GM12874 (cell line): ENCODE results near the gene RAB11FIP3.

ENCODE experiments used
- TF ChIP-seq, protein P1 (sequence below): IDR thresholded peaks from 2 replicates; pipeline ENCODE4 v1.5.1; 2011; ENCODE audit warnings: low read depth, mild to moderate bottlenecking, control low read depth, low read length, moderate library complexity; ENCODE audit not compliant: insufficient read depth

RAB11FIP3 gene

GRCh38 chr16:459761-460160, 34.3 kb downstream of the RAB11FIP3 start:
- TF ChIP-seq, protein P1, sequence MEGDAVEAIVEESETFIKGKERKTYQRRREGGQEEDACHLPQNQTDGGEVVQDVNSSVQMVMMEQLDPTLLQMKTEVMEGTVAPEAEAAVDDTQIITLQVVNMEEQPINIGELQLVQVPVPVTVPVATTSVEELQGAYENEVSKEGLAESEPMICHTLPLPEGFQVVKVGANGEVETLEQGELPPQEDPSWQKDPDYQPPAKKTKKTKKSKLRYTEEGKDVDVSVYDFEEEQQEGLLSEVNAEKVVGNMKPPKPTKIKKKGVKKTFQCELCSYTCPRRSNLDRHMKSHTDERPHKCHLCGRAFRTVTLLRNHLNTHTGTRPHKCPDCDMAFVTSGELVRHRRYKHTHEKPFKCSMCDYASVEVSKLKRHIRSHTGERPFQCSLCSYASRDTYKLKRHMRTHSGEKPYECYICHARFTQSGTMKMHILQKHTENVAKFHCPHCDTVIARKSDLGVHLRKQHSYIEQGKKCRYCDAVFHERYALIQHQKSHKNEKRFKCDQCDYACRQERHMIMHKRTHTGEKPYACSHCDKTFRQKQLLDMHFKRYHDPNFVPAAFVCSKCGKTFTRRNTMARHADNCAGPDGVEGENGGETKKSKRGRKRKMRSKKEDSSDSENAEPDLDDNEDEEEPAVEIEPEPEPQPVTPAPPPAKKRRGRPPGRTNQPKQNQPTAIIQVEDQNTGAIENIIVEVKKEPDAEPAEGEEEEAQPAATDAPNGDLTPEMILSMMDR: no peak

GRCh38 chr16:460787-461186, 35.3 kb downstream of the RAB11FIP3 start:
- TF ChIP-seq, protein P1: no peak

GRCh38 chr16:463071-463470, 37.6 kb downstream of the RAB11FIP3 start:
- TF ChIP-seq, protein P1: no peak

- TF ChIP-seq, protein P1: no peak
Observed at GRCh38 chr16:466651-467050, 41.2 kb downstream of the RAB11FIP3 start.

DNA sequence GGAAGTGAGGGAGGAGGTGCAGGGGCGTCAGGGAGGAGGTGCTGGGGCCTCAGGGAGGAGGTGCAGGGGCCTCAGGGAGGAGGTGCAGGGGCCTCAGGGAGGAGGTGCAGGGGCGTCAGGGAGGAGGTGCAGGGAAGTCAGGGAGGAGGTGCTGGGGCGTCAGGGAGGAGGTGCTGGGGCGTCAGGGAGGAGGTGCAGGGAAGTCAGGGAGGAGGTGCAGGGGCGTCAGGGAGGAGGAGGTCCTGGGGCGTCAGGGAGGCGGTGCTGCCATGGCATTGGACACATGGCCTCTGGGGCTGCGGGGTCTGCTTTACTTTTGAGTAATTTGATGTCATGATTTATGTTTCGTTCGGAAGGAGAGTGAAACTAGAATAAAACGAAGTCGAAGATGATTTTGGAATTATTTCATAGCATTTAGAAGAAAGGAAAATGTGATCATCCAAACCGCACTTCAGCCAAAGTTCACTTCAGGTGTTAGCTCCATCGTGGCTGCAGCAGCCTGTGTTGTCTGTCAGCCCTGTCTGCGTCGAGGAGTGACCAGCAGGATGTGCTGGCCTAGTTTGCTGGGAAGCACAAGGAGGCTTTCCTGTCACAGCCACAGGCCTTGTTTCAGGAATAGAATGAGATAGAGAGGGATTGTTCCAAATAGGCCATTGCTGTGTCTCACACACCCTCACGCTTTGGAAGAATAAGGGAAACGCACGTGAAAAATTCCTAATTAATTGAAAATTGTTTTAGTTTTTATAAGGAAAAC, 42.8 kb downstream of the RAB11FIP3 start:
- TF ChIP-seq, protein P1: no peak

DNA sequence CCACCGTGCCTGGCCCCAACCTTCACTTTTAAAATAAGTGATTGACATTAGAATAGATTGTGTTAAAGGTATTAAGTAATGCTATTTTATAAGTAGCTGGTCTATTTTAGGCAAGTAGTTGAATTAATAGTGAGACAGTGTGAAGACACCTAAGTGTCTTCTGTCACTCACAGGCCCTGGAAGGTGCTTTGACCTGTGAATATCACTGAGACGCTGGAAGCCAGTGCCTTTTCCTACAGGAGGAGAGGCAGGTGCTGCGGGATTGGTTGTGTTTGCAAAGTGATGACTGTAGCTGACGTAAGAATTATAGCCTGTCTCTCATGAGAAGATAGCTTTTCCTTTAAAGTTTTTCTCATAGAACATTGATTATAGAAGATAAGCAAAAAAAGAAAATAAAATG, 45.0 kb downstream of the RAB11FIP3 start:
- TF ChIP-seq, protein P1: no peak

DNA sequence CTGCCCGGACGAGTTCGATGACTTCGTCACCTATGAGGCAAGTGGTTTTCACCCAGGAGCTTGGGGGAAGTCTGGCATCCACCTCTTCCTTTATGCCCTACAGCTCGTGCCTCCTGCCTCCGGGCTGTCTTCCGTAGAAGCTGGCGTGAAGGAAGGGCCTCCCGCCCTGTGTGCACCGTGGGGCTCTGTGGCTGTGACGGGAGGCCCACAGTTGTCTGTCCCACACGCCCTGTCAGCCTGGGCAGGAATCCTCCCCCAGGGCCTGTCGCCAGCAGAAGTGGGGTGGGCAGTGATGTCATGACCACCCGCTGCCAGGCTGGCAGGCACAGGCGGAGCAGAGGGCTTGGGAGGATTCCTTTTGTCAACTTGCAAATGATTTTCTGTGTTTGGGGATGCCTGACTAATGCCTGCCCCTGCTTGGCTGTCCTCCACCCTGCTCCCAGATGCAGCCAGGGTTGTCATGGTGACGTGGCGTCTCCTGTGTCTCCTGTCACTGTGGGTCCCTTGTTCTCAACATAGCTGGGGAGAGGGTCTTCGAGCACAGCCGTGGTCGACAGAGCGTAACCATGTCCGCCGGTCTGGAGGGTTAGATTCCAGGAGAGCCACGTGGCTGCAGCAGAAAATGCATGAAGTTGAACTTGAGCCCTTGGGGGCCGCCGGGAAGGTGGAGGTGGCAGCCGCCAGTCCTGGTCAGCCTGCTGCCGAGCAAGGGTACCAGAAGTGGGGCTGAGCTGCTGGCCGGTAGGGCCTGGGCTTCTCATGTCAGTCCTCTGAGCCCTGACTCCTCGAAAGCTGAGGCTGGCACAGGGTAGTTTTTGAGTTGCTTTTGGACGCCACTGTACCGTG, 46.1 kb downstream of the RAB11FIP3 start:
- TF ChIP-seq, protein P1: no peak
